HG03520 (cell line): ENCODE data around the gene PCDH9.
A peak's percentile ranks its signal among the peaks of the same experiment; 100 is the strongest.

Experiments used
- ATAC-seq: cut with Tn5 transposase; IDR thresholded peaks from one replicate; pipeline ENCODE4 v1.9.1; 2021; ENCODE audit warnings: mild to moderate bottlenecking, moderate library complexity; ENCODE audit not compliant: unreplicated experiment

Gene PCDH9

DNA sequence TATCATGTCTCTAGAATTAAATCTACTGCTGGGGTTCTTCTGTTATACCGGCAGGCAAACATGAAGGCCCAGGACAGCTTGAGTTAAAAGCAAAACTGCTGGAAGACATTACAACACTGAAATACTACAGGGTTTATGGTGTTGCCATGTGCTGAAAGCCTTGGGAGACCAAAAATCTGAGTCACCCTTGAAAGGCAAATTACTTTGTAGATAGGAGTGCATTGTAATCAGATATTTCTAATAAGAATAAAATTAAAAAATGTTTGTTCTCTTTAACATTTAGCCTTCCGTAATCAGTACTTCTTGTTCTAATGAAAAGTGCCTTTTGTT is 181.3 kb downstream of the PCDH9 start:
- ATAC-seq, result no peak

DNA sequence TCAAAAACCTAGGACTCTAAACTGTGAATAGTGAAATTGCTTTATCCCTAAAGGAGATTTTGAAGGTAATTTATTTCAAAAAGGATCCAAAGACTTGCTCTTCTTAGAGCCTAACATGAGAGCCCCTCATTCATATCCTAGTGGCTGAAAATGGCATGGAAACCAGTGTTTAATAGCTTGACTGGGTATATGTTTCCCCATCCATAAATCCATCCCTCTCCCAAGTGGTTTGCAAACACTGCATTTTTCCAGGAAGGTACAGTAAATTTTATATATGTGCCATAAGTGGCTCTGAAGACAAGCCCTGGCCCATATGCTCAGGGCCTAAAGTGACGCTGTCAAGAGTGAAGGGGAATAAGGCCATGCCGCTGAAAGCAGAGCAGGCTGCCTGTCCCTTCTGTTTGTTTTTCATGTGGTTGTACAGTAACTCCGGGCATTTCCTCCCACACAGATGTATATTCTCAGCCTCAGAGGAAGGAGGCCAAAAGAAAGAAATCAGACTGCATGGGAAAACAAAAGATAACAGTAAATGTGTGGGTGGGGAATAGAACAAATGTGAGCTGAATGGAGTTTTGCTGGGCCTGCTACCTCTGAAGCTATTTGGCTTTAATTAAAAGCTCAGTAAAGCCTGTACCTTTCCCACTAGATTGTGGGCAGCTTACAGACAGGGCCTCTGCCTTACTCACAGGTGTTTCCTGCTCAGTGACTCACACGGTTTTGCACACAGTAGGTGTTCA is 181.9 kb downstream of the PCDH9 start:
- ATAC-seq, result peak; percentile 87

DNA sequence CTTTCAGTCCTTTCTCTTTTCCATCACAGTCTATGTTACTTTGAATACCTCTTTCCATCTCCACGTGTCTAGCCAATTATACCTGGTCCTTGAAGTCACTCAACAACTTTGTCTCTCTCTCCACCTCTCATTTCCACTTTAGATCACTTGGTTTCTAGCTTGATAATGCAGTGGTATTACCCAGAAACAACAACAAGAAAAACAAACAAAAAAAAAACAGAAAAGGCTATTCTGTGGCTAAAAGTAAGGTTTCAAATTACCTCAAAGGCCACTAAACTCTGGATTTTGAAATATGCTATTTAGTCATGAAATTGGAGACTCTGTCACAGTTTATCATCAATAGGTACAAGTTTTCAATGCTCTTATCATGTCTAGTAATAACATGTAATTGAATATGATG is 184.8 kb downstream of the PCDH9 start:
- ATAC-seq, result no peak

DNA sequence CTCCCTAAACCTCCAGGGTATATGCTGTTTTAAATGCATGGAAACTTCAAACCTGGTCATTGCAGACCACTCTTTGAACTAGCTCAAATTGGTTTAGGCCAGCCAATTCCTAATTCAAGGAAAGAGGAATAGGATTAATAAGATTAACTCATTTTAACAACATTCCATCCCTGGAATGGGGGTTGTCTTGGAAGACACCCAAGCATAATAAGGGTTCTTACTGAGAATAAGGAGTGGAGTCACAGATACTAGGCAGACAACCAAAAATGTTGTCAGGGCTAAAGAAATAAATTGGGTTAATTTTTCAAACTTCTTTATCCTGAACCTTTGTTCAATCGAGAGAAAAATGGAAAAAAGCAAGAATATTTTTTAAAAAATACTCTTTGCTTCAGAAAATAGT is 186.2 kb downstream of the PCDH9 start:
- no peak for ATAC-seq

DNA sequence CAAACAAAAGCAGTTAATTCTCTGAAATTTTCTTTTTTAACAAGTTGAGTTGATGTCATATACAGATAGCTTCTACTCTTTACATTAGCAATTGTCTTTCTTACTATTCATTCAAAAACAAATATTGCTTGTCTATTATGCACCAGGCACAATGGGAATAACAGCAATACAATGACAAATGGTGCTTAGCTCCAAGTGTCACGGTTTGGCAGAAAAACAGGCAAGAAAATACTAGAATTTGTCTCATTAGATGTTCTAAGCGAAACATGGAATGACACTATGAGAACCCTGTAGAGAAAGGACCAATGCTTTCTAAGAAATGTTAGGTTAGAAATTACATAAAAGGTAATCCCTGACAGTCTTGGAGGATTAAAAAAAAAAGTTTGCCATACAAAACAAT is 187.6 kb downstream of the PCDH9 start:
- ATAC-seq, result no peak

DNA sequence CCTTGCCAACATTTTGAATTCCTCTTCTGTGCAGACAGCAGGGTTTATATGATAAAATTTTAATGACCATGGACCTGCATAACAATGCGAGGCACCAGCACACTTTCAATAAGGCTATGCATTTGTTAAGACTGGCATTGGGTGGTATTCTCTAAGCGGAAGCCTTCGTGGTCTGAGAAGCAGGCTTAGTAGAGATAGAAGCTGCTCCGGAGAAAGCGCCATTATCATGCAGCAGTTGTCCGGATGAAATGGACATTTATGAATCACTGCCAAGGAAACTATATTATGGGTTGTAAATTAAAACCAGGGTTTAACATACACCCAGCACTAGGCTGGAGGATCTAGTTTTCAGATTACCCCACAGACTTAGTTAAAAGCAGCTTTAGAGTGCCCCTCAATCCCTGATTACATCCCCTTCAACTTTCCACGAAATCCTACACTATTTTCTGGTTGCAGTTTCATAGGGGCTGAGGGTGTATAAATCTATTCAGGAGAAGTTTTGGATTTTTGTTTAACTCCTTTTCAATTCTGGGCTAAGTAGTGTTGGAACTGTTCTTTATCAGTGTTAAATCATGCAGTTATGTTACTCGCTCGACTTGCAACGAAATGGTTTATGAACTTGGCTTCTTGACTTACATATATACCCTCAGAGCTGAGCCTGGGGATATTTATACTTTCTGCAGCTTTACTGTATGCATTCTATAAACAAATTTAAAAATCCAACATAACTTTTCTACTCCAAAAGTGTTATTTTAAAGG is 193.3 kb downstream of the PCDH9 start:
- ATAC-seq, result no peak

DNA sequence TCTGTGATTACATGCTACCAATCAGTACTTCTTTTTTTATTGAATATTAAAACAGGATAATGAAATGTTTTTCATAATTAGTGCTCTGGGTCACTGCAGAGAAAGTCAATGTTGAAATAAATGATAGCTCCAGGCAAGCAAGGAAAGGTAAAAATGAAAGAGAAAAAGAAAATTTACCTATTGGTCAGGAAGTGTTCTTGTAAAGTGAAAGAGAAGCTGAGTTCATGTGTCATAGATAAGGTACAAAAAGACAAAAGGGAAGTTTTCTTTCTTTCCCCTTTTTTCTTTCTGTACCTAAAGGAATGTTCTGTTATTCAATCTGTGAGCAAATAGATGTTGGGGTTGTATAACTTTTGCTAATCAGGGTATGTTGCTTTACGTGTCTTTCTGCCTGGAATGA is 197.0 kb downstream of the PCDH9 start:
- no peak for ATAC-seq

DNA sequence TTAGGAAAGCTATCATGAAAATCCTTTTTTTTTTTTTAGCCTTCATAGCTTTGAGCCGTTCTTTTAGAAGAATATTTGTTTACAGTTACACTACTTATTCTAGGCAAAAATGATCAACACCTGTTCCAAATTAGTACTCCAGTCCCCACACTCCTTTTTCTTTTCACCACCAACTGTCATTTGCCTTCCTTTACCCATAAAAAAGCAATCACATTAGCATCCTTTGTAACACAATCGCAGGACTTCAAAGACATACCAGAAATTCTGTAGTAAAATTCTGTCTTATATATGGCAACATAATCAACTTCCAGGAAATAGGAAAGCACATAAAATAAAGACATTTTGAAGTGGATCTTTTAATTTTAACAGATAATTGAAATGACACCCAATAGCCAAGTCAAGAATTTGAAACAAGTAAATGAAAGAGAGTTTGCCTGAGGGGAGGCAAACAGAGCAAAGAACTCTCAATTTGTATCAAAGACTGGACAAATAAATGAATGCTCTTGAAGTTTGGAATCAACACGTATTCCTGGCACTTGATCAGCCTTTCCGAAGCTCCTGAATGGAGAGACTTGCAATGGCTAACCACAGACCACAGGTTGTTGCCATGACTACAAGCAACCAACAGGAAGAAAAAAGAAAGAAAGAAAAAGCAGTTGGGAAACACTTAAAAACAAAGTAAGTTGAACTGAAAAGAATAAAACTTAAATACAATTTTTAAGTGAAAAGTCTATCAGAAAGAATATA is 206.8 kb downstream of the PCDH9 start:
- ATAC-seq, result no peak

DNA sequence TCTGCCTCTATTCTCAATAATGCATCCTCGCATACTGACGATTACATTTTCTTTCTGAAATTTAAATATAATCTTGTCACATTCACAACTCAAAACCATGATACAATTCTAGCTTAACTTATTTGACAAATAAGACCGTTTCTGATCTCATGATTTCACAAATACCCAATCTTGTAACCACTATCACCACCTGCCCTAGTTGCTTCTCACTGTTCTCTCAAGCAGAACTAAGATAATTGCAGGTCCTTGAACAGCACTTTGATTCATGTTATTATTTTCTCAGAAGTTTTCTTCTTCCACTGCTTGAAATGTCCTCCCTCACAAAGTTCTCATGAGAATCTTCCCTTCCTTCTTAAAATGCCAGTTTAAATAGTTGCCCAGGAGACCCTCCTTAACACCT is 211.4 kb downstream of the PCDH9 start:
- no peak for ATAC-seq

DNA sequence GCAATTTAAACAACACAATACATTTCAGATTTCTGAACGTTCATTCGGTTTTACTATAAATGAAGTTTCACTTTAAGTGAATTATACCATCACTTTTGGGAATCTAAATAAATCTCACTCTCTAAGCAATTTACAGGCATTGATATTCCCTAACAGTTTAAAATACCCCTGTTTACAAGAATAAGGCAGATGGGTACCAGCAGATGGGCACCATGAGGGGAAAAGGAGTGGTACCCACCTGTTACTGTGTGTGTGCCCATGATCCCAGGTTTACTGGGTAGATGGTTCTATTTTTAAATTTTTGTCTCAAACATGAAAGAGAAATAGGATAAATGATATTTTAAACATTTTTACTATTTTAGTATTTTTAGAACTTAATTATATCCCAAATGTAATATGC is 212.9 kb downstream of the PCDH9 start:
- no peak for ATAC-seq

DNA sequence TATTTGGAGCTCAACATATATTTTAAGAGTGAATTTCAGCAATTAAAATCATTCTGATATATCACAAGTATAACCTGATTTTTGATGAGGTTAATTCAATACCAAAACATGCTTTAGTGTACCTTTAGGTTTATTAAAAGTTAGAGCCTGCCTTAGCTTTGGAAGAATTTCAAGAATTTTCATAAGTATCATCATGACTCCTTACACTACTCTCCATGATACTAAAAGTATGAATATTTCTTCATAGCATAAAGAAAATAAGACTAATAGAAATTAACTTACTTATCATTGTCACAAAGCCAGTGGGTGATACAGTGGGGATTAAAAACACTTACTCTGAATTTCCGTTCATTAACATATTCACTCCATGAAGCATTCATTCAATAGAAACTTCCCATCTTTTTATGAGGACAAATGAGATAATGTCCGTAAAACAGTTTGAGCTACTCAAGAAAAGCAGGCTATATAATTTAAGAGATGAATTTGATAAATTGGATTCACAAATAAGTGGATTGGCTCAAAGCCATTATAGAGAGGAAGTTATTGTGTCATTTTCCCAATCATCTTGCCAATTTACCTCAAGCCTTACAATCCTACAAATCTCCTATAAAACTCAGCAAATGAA is 214.0 kb downstream of the PCDH9 start:
- ATAC-seq, result no peak

DNA sequence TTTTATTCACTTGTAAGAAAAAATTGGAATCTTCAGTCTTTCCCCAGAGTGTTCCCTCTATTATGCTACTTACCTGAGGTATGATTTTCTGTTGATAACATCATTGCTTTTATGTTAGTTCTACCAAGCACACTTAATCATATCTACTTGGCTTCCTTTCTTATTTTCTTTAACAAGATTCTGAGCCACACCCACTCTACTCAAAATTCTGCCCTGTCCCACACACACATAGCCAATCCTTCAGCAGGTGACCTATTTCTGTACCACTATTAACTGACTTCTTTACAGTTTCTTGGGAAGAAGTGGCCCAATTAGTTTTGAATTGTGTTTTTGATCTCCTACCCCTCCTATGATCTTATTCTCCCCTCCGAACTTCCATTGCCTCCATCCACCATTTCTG is 215.7 kb downstream of the PCDH9 start:
- ATAC-seq, result no peak

DNA sequence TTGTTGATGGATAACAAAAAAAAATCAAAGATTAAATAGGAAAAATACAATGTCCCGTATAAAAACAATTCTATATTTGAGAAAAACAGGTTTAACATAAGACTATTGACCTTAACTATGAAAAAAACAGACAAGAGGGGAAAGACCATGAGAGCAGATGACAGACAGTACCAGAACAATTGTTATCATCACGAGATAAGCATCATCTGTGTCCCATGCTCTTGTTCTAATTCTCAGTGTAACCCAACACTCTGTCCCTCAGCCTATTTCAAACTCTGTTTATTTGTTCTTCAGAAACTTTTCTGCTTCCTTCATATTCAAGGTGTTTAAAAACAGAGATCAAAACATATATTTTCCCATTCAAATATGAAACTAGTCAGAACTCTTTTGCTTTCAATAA is 216.4 kb downstream of the PCDH9 start:
- ATAC-seq, result no peak

DNA sequence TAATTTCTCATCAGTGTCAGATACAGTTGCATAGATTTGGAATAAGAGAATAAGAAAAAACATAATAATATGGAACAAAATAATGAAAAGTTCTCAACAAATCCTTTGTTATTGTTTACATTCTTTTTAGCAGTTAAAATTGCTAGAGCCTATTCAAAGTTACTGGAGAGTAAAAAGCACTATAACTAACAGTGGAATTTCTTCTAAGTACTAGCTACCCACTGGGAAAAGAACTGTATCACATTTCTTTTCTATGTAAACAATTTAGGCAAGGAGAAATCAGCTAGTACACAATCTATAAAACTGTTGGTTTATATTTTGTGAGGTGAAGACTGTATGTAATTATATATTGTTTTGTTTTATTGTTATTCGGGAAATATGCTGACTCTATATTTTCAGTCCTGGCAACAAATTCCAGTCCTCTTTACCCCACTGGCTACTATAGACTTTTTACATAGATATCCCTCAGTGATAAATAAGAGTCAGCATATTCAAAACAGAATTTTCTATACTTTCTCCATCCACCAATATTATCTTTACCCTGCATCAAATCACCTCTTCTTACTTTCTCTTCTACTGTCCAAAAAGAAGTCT is 222.0 kb downstream of the PCDH9 start:
- ATAC-seq, result no peak

DNA sequence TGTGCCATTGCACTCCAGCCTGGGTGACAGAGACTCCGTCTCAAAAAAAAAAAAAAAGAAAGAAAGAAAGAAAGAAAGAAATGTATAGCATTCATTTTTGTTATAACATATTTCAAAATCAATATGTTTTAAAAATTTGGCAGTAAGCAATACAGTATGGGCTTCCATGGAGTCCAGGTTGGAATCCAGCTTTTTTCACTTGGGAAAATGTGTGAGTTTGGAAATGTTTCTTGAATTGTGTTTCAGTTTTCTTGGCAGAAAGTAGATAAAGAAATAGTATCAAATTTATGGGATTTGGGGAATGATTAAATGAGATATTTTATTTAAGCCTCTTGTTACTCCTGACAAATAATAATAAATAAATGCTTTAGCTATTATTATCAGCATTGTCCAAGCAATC is 225.6 kb downstream of the PCDH9 start:
- ATAC-seq, result no peak

DNA sequence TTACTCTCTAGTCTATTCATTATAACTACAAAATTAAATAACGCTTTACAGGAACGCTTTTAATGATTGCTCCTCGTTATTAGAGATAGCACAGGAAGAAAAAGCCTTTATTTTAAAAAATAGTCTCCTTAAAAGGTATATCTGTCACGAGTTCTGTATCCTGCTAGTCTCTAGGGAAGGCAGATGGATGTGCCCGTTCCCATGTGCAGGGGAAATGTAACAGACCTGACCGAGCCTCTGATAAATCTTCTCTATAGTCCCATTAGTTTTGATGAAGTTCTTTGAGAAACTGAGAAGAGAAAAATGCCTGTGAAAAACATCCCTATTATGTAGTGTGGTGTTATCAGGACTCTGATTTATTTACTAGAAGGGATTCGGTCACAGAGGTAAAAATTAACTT is 226.4 kb downstream of the PCDH9 start:
- no peak for ATAC-seq

DNA sequence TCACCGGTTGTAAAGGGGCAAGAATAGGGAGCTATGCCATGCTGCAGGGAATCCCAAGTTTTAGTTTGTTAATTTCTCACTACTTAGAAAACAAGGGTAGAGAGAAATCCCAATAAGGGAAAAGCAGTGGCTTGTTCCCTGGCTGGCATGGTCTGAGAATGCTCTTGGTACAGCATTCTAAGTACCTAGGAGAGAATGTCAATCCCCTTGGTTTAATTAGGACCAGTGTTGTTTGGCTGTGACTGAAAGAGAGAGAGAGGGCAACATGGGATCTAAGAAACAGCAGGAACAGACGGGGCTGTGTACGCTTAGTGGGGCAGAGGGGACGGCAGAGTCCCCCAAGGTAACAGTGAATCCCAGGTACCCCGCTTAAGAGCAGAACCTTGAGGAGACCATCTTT is 228.8 kb downstream of the PCDH9 start:
- ATAC-seq, result no peak

DNA sequence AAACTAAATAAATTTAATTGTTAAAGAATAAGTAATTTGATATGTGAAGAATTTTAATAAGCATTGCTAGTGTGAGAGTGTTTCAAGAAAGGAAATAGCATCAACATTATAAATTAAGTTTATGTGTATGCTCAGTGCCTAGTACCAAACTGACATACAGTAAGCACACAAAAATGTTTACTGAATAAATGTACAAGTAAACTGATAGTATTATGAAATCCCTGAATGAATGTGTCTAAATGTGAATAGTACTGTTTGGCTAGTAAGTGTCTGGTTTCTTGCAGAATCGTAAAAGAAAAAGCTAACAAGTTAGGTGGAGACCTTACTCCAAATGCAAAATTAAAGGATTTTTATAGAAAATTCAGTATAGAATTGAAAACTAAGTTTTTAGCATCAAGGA is 233.6 kb downstream of the PCDH9 start:
- no peak for ATAC-seq

DNA sequence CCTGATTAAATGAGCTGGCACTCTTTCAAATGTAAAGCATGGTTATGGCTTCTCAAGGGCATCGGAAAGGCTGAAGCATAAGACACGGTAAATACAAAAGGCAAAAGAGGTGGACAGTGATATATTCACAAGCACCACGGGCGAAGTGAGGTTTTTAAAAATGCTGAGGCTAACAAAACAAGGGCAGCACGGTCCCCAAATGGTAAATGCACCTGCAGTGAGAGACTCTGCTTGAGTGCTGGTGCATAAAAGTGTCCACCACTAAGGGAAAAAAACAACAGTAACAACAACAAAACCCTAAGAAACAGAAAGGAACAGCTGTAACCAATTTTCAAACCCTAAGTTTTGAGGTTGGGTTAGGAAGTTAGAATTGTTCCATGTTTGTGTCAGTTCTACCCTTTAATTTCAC is 234.9 kb downstream of the PCDH9 start:
- ATAC-seq, result no peak

DNA sequence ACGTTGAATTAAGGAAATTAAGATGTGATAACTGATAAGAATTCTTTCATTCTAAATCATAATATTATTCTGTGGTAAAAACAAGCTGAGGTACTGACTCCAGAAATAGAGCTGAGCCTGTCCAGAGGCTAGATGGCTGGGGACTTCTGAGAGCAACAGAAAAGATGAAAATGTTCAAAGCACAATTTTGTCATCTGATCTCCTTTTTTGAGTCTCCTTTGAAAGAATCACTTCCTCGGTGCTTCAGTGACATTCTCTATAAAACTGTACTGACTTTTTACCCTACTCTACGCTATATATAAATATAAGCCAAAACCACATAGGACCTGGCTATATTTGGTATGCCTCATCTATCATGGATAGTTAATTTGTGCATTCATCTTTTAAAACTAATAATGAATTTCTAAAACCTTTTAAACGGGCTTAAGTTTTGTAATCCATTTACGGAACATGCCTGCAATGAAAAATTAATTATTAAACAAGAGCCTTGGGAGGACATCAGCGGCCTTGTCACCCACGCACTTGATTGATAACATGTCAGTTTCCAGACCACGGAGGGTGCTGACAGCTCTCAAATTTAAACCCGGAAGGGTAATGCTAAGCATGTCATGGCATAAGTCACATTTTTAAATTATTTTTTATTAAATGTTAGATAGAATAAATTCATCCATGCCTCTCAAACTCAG is 235.5 kb downstream of the PCDH9 start:
- peak; percentile 29 for ATAC-seq

DNA sequence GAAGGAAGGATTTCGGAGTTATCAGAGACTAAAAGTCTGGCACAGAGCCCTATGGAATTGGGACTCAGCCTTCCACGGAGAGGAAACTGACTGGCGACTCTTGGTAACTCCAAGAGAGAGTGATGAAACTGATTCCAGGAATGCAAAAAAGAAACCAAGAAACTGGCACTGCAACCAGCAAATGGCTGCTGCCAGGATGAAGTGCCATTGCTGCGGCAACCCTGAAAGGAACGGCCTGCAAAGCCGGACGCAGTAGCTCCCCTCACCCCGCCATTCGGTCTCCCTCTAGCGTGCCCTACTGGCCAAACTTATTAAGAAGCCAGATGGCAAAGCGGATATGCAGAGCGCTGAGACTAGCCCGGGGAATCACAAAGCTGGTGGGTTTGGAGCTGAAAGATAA is 236.0 kb downstream of the PCDH9 start:
- ATAC-seq, result peak; percentile 90
